GM19467 (cell line): ENCODE data around the gene FOXC2.

ENCODE experiments used
- ATAC-seq: cut with Tn5 transposase; IDR thresholded peaks from one replicate; pipeline ENCODE4 v1.9.1; 2021; ENCODE audit warnings: mild to moderate bottlenecking, moderate library complexity; ENCODE audit not compliant: unreplicated experiment

The FOXC2 gene

GRCh38 chr16:86572606-86573005, 6.0 kb downstream of the FOXC2 start:
- ATAC-seq = no peak

GRCh38 chr16:86573215-86573614, 6.6 kb downstream of the FOXC2 start:
- no peak for ATAC-seq

GRCh38 chr16:86573646-86574508, 7.2 kb downstream of the FOXC2 start:
- no peak for ATAC-seq

GRCh38 chr16:86574646-86575045, 8.0 kb downstream of the FOXC2 start:
- ATAC-seq = no peak

- ATAC-seq = no peak
Measured at GRCh38 chr16:86575095-86575685, 8.6 kb downstream of the FOXC2 start.

- no peak for ATAC-seq
Measured at GRCh38 chr16:86575754-86576557, 9.3 kb downstream of the FOXC2 start.

- ATAC-seq = no peak
Measured at GRCh38 chr16:86576591-86577313, 10.1 kb downstream of the FOXC2 start.

- ATAC-seq = no peak
Measured at GRCh38 chr16:86577314-86577971, 10.8 kb downstream of the FOXC2 start.

GRCh38 chr16:86578061-86578599, 11.5 kb downstream of the FOXC2 start, which contains the start of gene FOXL1:
FOXL1 (plus strand) TSS chr16:86578549; CDS start chr16:86578724, 175 bp downstream.
- ATAC-seq = no peak

- ATAC-seq = no peak
Measured at GRCh38 chr16:86578611-86579267, 12.1 kb downstream of the FOXC2 start.

GRCh38 chr16:86579268-86580062, 12.8 kb downstream of the FOXC2 start:
- ATAC-seq = no peak

- ATAC-seq = no peak
Measured at GRCh38 chr16:86580063-86580790, 13.6 kb downstream of the FOXC2 start.

- no peak for ATAC-seq
Measured at GRCh38 chr16:86580791-86581170, 14.2 kb downstream of the FOXC2 start.

- no peak for ATAC-seq
Measured at GRCh38 chr16:86581458-86581857, 14.8 kb downstream of the FOXC2 start.

- no peak for ATAC-seq
Measured at GRCh38 chr16:86584071-86584685, 17.5 kb downstream of the FOXC2 start.

- ATAC-seq = no peak
Measured at GRCh38 chr16:86584726-86585721, 18.4 kb downstream of the FOXC2 start.
